Measurements from ENCODE around the gene PDE9A. TPM values are rescaled to one million over a fixed set of nuclear protein-coding genes. Genes with fewer than 3 reads are reported as not detected.
A peak's percentile ranks its signal among the peaks of the same experiment; 100 is the strongest.

PDE9A gene
- total RNA-seq, 1 experiment from 2014 or later: 44.8 TPM

DNA sequence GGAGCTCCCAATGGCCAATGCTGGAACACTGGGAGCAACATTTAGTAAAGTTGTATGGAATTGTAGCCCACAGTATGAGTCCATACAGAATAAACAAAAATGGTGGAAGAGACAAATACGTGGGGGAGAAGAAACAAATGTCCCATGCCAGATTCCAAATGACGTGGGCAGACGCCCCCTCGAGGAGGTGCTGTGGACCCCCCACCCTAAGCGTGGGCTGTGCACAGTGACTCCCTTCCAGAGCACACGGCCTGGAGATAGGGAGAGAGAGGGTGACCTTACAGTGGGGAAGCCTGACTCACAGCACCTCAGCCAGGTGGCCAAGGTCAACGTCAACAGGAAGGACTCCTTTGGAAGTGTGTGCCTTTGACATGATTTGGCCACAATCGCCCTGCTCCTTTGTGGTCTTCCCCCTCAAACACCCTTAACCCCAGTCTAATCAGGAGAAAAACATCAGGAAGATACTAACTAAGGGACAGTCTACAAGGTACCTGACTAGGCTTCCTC is 13.7 kb upstream of the PDE9A start:
- TF ChIP-seq JAZF1 (CRISPR knock-in tag; IDR thresholded peaks at IDR 0.05) (no peak), ZNF232 (CRISPR knock-in tag; IDR thresholded peaks at IDR 0.05) (no peak), TEAD4 (CRISPR knock-in tag; IDR thresholded peaks at IDR 0.05) (no peak), KAT7 (CRISPR knock-in tag; IDR thresholded peaks at IDR 0.05; ENCODE audit: borderline replicate concordance) (no peak), ZNF138 (CRISPR knock-in tag; conservative IDR thresholded peaks at IDR 0.05) (no peak), ZNF121 (CRISPR knock-in tag; IDR thresholded peaks at IDR 0.05) (no peak), PRRX2 (CRISPR knock-in tag; IDR thresholded peaks at IDR 0.05) (no peak)
- TF ChIP-seq, protein P1, sequence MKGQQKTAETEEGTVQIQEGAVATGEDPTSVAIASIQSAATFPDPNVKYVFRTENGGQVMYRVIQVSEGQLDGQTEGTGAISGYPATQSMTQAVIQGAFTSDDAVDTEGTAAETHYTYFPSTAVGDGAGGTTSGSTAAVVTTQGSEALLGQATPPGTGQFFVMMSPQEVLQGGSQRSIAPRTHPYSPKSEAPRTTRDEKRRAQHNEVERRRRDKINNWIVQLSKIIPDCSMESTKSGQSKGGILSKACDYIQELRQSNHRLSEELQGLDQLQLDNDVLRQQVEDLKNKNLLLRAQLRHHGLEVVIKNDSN (CRISPR knock-in tag; IDR thresholded peaks at IDR 0.05): no peak
- Mint-ChIP-seq H3K4me1 (peaks cover 31% of the 10 kb centered on the region), H3K27ac (peak overlapping the region; percentile 37; the same call in 1 of the 2 replicates), H3K27me3 (ENCODE audit: low read depth) (peaks cover 6% of the 10 kb centered on the region; the same call in 1 of the 2 replicates), H3K36me3 (no peaks in the 10 kb centered on the region), H3K4me3 (no peak overlapping the region), H3K9me3 (no peaks in the 10 kb centered on the region)
- DNase-seq (ENCODE audit: low spot score): no peak
- ATAC-seq: no peak
- ChIA-PET POLR2A (no interaction called here), CTCF (interaction anchor here (1.4 kb wide), 1 partner anchor 11 kb away, joined by 3 read pairs; no protein-coding TSS in a partner anchor)

DNA sequence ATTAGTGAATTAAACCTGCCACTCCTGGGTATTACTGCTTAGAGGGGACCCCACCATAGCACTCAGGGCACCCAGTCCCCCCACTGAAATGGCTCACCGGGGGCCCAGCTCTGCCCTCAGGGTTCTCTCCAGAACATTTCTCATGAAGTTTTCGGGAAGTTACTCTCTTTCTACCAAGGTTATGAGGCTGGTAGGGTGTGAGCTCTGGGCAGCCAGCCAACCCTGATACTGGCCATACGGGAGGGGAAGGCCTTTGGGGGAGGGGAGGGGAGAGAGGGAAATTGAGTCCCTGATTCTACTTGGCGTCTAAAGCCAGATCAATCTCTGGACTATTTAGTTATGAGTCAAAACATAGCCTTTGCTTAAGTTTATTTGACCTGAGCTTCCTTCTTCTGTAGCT is 12.9 kb upstream of the PDE9A start:
- no peaks in the 10 kb centered on the region for H3K9me3 Mint-ChIP-seq
- peaks cover 31% of the 10 kb centered on the region for H3K4me1 Mint-ChIP-seq
- H3K4me3 Mint-ChIP-seq: no peak overlapping the region
- no peak overlapping the region for H3K27ac Mint-ChIP-seq
- DNase-seq (ENCODE audit: low spot score): no peak
- ChIA-PET POLR2A (no interaction called here), CTCF (interaction anchor here (0.7 to 2.5 kb wide), 7 partner anchors 8 to 123 kb away, joined by 3 to 34 read pairs (median 4); partner anchors contain the start of gene PDE9A)
- no peaks in the 10 kb centered on the region for H3K36me3 Mint-ChIP-seq
- no peak for ATAC-seq
- peaks cover 10% of the 10 kb centered on the region for H3K27me3 Mint-ChIP-seq (ENCODE audit: low read depth)
- TF ChIP-seq ZBTB21 (CRISPR knock-in tag; IDR thresholded peaks at IDR 0.05; ENCODE audit: borderline replicate concordance): no peak
- TF ChIP-seq ATF3 (CRISPR knock-in tag; conservative IDR thresholded peaks at IDR 0.05): no peak
- no peak for TF ChIP-seq ZNF219 (CRISPR knock-in tag; IDR thresholded peaks at IDR 0.05; ENCODE audit: borderline replicate concordance)
- TF ChIP-seq ZNF121 (CRISPR knock-in tag; IDR thresholded peaks at IDR 0.05): no peak
- TF ChIP-seq NR3C1 (CRISPR knock-in tag; conservative IDR thresholded peaks at IDR 0.05; ENCODE audit: low read depth): no peak
- no peak for TF ChIP-seq FOXP1 (CRISPR knock-in tag; IDR thresholded peaks at IDR 0.05; ENCODE audit: borderline replicate concordance)
- TF ChIP-seq, protein P2, sequence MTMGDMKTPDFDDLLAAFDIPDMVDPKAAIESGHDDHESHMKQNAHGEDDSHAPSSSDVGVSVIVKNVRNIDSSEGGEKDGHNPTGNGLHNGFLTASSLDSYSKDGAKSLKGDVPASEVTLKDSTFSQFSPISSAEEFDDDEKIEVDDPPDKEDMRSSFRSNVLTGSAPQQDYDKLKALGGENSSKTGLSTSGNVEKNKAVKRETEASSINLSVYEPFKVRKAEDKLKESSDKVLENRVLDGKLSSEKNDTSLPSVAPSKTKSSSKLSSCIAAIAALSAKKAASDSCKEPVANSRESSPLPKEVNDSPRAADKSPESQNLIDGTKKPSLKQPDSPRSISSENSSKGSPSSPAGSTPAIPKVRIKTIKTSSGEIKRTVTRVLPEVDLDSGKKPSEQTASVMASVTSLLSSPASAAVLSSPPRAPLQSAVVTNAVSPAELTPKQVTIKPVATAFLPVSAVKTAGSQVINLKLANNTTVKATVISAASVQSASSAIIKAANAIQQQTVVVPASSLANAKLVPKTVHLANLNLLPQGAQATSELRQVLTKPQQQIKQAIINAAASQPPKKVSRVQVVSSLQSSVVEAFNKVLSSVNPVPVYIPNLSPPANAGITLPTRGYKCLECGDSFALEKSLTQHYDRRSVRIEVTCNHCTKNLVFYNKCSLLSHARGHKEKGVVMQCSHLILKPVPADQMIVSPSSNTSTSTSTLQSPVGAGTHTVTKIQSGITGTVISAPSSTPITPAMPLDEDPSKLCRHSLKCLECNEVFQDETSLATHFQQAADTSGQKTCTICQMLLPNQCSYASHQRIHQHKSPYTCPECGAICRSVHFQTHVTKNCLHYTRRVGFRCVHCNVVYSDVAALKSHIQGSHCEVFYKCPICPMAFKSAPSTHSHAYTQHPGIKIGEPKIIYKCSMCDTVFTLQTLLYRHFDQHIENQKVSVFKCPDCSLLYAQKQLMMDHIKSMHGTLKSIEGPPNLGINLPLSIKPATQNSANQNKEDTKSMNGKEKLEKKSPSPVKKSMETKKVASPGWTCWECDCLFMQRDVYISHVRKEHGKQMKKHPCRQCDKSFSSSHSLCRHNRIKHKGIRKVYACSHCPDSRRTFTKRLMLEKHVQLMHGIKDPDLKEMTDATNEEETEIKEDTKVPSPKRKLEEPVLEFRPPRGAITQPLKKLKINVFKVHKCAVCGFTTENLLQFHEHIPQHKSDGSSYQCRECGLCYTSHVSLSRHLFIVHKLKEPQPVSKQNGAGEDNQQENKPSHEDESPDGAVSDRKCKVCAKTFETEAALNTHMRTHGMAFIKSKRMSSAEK (CRISPR knock-in tag; IDR thresholded peaks at IDR 0.05; ENCODE audit: borderline replicate concordance): no peak
- no peak for TF ChIP-seq AR (CRISPR knock-in tag; IDR thresholded peaks at IDR 0.05)
- TF ChIP-seq EMX1 (CRISPR knock-in tag; IDR thresholded peaks at IDR 0.05): no peak
- TF ChIP-seq, protein P3, sequence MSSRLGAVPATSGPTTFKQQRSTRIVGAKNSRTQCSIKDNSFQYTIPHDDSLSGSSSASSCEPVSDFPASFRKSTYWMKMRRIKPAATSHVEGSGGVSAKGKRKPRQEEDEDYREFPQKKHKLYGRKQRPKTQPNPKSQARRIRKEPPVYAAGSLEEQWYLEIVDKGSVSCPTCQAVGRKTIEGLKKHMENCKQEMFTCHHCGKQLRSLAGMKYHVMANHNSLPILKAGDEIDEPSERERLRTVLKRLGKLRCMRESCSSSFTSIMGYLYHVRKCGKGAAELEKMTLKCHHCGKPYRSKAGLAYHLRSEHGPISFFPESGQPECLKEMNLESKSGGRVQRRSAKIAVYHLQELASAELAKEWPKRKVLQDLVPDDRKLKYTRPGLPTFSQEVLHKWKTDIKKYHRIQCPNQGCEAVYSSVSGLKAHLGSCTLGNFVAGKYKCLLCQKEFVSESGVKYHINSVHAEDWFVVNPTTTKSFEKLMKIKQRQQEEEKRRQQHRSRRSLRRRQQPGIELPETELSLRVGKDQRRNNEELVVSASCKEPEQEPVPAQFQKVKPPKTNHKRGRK (CRISPR knock-in tag; IDR thresholded peaks at IDR 0.05; ENCODE audit: borderline replicate concordance): no peak
- no peak for TF ChIP-seq MXD4 (CRISPR knock-in tag; IDR thresholded peaks at IDR 0.05; ENCODE audit: borderline replicate concordance)
- no peak for TF ChIP-seq SP1 (CRISPR knock-in tag; conservative IDR thresholded peaks at IDR 0.05)

All from WTC11 (cell line).